PC-3 (cell line): ENCODE results near the gene NUP210L.

Experiments
- CTCF ChIP-seq: fragments of 300-600 bp; sonication (generic); conservative IDR thresholded peaks from 2 replicates; pipeline ENCODE4 v1.5.1; 2017; ENCODE audit warnings: antibody characterized with exemption, low read depth, mild to moderate bottlenecking, low read length
- EZH2 ChIP-seq: fragments of 300-600 bp; sonication (generic); IDR thresholded peaks from one replicate; pipeline ENCODE4 v1.6.1; 2017; ENCODE audit warnings: antibody characterized with exemption, mild to moderate bottlenecking, low read length; ENCODE audit not compliant: unreplicated experiment
- EZH2phosphoT487 ChIP-seq: fragments of 300-600 bp; sonication (generic); IDR thresholded peaks from 2 replicates; pipeline ENCODE4 v1.6.1; 2018; ENCODE audit warnings: mild to moderate bottlenecking, antibody characterized with exemption, low read length, borderline replicate concordance

- TF ChIP-seq CTCF (no peak), EZH2 (no peak), EZH2phosphoT487 (no peak)
Observed at GRCh38 chr1:154133256-154133655, 21.6 kb downstream of the NUP210L start.
